B cell (primary cell): Measurements from ENCODE around the gene CCL22. TPM values are rescaled to one million over a fixed set of nuclear protein-coding genes. Genes with fewer than 3 reads are reported as not detected.

Source experiments
- ATAC-seq: fragments of 200-7000 bp; cut with Tn5 transposase; one replicate; pipeline ENCODE4 v1.10.0; 2021; ENCODE audit warnings: low read depth, mild to moderate bottlenecking, moderate number of reproducible peaks, moderate library complexity
- CTCF ChIA-PET: fragments of 350-600 bp; sonication (Branson Sonifier 250); formaldehyde crosslinking; loops from one replicate; lab custom pipeline; 2021; ENCODE audit warnings: antibody characterized with exemption, inconsistent platforms; lab: Charles Lee
- POLR2A ChIA-PET: fragments of 350-600 bp; sonication (Branson Sonifier 250); formaldehyde crosslinking; loops from one replicate; lab custom pipeline; 2021; ENCODE audit warnings: antibody characterized with exemption; lab: Charles Lee
- DNase-seq: peaks from one replicate; pipeline ENCODE4 v3.0.0; 2013
- H2AFZ ChIP-seq: 2 replicates; pipeline ENCODE4 v1.6.1; 2012; ENCODE audit warnings: mild to moderate bottlenecking, low read depth, low read length; ENCODE audit not compliant: insufficient read depth, poor library complexity, severe bottlenecking
- H3K27ac ChIP-seq, 2 donors: 1 replicate in 1 of 2; 2 replicates in 1 of 2; pipeline ENCODE4 v1.5.1; 2012 to 2013; ENCODE audit warnings: low read length in 2 of 2, mild to moderate bottlenecking in 2 of 2, moderate library complexity in 1 of 2
- H3K27me3 ChIP-seq, 4 experiments: fragments of 200-600 bp in 1 of 4; sonication (generic) in 1 of 4; replicated peaks in 1 of 4; 1 replicate in 2 of 4; 2 replicates in 2 of 4; pipeline versions ENCODE4 v1.6.1 to v1.7.0; 2013 to 2016; ENCODE audit warnings: low read length in 3 of 4, mild to moderate bottlenecking in 2 of 4, mixed read lengths in 1 of 4, moderate library complexity in 1 of 4; ENCODE audit not compliant: insufficient read depth in 4 of 4, control insufficient read depth in 3 of 4; ENCODE audit errors: control extremely low read depth in 1 of 4
- H3K36me3 ChIP-seq, 2 experiments: replicated peaks in 1 of 2; 1 replicate in 1 of 2; 2 replicates in 1 of 2; pipeline versions ENCODE4 v1.6.1 to v1.7.1; 2013; ENCODE audit warnings: low read length in 1 of 2; ENCODE audit not compliant: insufficient read depth in 2 of 2, control insufficient read depth in 1 of 2; ENCODE audit errors: control extremely low read depth in 1 of 2, extremely low read depth in 1 of 2
- H3K4me1 ChIP-seq, 2 donors: fragments of 200-600 bp in 1 of 2; sonication (generic) in 1 of 2; 1 replicate in 1 of 2; 2 replicates in 1 of 2; pipeline versions ENCODE4 v1.5.1 to v1.6.1; 2013 to 2017; ENCODE audit warnings: low read length in 2 of 2; ENCODE audit not compliant: control insufficient read depth in 2 of 2, insufficient read depth in 2 of 2
- H3K4me2 ChIP-seq: replicated peaks from 2 replicates; pipeline ENCODE3; 2012; ENCODE audit warnings: mild to moderate bottlenecking, low read depth, low read length; ENCODE audit not compliant: poor library complexity, severe bottlenecking
- H3K4me3 ChIP-seq, 5 experiments: fragments of 200-600 bp in 1 of 5; sonication (generic) in 1 of 5; 1 replicate in 3 of 5; 2 replicates in 2 of 5; pipeline versions ENCODE4 v1.5.1 to v1.7.0; 2011 to 2016; ENCODE audit warnings: low read length in 4 of 5, mild to moderate bottlenecking in 4 of 5, low read depth in 2 of 5, control low read depth in 1 of 5, moderate library complexity in 1 of 5; ENCODE audit not compliant: insufficient read depth in 1 of 5; ENCODE audit errors: control extremely low read depth in 1 of 5, extremely low read depth in 1 of 5
- H3K79me2 ChIP-seq: fragments of 200-600 bp; sonication (generic); one replicate; pipeline ENCODE4 v1.6.0; 2016; ENCODE audit warnings: low read length; ENCODE audit not compliant: control insufficient read depth, insufficient read depth
- H3K9ac ChIP-seq: fragments of 200-600 bp; sonication (generic); 2 replicates; pipeline ENCODE4 v1.6.1; 2017; ENCODE audit warnings: mild to moderate bottlenecking, low read length, moderate library complexity
- H3K9me3 ChIP-seq, 3 donors: one replicate each; pipeline versions ENCODE4 v1.6.1 to v1.7.1; 2013; ENCODE audit warnings: low read length in 2 of 3; ENCODE audit not compliant: control insufficient read depth in 2 of 3, insufficient read depth in 1 of 3; ENCODE audit errors: control extremely low read depth in 1 of 3
- H4K20me1 ChIP-seq: 2 replicates; pipeline ENCODE4 v1.6.0; 2012; ENCODE audit warnings: mild to moderate bottlenecking, low read length; ENCODE audit not compliant: insufficient read depth, control insufficient read depth, poor library complexity, severe bottlenecking
- H3K27ac Mint-ChIP-seq: one replicate; pipeline ENCODE4 v1.8.0; 2021; ENCODE audit warnings: mixed read lengths
- H3K27me3 Mint-ChIP-seq: one replicate; pipeline ENCODE4 v1.8.0; 2021; ENCODE audit warnings: mixed read lengths
- H3K4me1 Mint-ChIP-seq: one replicate; pipeline ENCODE4 v1.8.0; 2021; ENCODE audit warnings: mixed read lengths
- H3K4me3 Mint-ChIP-seq: one replicate; pipeline ENCODE4 v1.8.0; 2021; ENCODE audit warnings: mixed read lengths
- H3K9me3 Mint-ChIP-seq: one replicate; pipeline ENCODE4 v1.8.0; 2022; ENCODE audit warnings: mixed read lengths; ENCODE audit not compliant: insufficient read depth
- CTCF ChIP-seq: fragments of 200-600 bp; IDR thresholded peaks from one replicate; pipeline ENCODE4 v1.8.0; 2022; ENCODE audit warnings: antibody characterized with exemption, mild to moderate bottlenecking
- EZH2 ChIP-seq: IDR thresholded peaks from 2 replicates; pipeline ENCODE4 v1.6.1; 2012; ENCODE audit warnings: borderline replicate concordance, low read depth, mild to moderate bottlenecking, moderate library complexity, low read length; ENCODE audit not compliant: insufficient read depth, poor library complexity, severe bottlenecking
- WGBS: methylation state at CpG from one replicate; pipeline ENCODE4 v1.1.5; 2013; ENCODE audit warnings: missing lambda C conversion rate; ENCODE audit not compliant: insufficient coverage; 5-methylcytosine and 5-hydroxymethylcytosine counted together
- intact Hi-C: fragments of 100-400 bp; cut with micrococcal nuclease; formaldehyde crosslinking; loops from one replicate; pipeline ENCODE4 v1.10.0; 2022
- polyA plus RNA-seq: library from polyadenylated mRNA; depleted of rRNA; stranded (reverse); fragments of >200 nt; gene quantifications from 2 replicates; pipeline ENCODE4 v1.2.3, GENCODE V29; 2012
- total RNA-seq, 2 donors: library from RNA; stranded (reverse); fragments of 120-200 nt in 1 of 2; gene quantifications; 1 replicate in 1 of 2; 2 replicates in 1 of 2; pipeline versions ENCODE4 v1.2.3 to v1.2.4, GENCODE V29; 2013 to 2022

Gene CCL22
- total and polyA plus RNA-seq, 2 donors (not counting 1 experiment from before 2014, with no cell fraction given) = 0.04 to 91.5 TPM

- DNase-seq (no peak), ATAC-seq (no peak)
- H3K4me3 ChIP-seq = no peak overlapping the region
- no peaks in the 10 kb centered on the region for H4K20me1 ChIP-seq
- Mint-ChIP-seq H3K27ac (no peak overlapping the region), H3K4me3 (no peak overlapping the region), H3K27me3 (no peaks in the 10 kb centered on the region), H3K4me1 (peaks cover 7% of the 10 kb centered on the region), H3K9me3 (no peaks in the 10 kb centered on the region)
- WGBS = no CpG with 5 or more reads among the region's 2 CpGs
- POLR2A ChIA-PET = no interaction called here
- H2AFZ ChIP-seq = no peak overlapping the region
- TF ChIP-seq CTCF (no peak), EZH2 (no peak)
- H3K4me1 ChIP-seq = peaks cover 1 to 2% of the 10 kb centered on the region in 2 donors
- H3K27ac ChIP-seq = no peak overlapping the region
- CTCF ChIA-PET = interaction anchor here (1.0 to 1.4 kb wide), 3 partner anchors 97 to 100 kb away, joined by 3 read pairs; no protein-coding TSS in a partner anchor
- no peak overlapping the region for H3K9ac ChIP-seq
- no peaks in the 10 kb centered on the region for H3K79me2 ChIP-seq
- no peaks in the 10 kb centered on the region for H3K36me3 ChIP-seq
- intact Hi-C loops = no loop called here
- no peaks in the 10 kb centered on the region for H3K9me3 ChIP-seq
- H3K4me2 ChIP-seq = no peak overlapping the region
- no peaks in the 10 kb centered on the region for H3K27me3 ChIP-seq
Observed at GRCh38 chr16:57319646-57320045, 38.9 kb upstream of the CCL22 start.

DNA sequence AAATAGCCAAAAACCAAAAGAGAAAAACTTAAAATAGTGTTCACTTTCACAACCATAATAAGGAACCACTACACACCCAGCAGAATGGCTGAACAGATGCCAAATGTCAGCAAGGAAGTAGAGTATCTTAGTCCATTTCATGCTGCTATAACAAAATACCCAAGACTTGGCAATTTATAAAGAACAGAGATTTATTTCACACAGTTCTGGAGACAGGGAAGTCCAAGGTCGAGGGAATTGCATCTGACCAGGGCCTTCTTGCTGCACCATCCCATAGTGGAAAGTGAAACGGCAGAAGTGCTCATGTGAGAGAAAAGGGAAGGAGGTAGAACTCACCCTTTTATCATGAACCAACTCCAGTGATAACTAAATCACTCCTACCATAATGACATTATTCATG, 33.8 kb upstream of the CCL22 start:
- Mint-ChIP-seq H3K27me3 (no peaks in the 10 kb centered on the region), H3K9me3 (no peaks in the 10 kb centered on the region), H3K4me1 (peaks cover 11% of the 10 kb centered on the region), H3K4me3 (no peak overlapping the region), H3K27ac (peak overlapping the region; percentile 79)
- POLR2A ChIA-PET = no interaction called here
- no peak overlapping the region for H3K4me3 ChIP-seq
- no peaks in the 10 kb centered on the region for H4K20me1 ChIP-seq
- H3K79me2 ChIP-seq = no peaks in the 10 kb centered on the region
- H3K36me3 ChIP-seq = no peaks in the 10 kb centered on the region
- peaks cover 7 to 8% of the 10 kb centered on the region in 2 donors for H3K4me1 ChIP-seq
- no peaks in the 10 kb centered on the region for H3K27me3 ChIP-seq
- ATAC-seq = peak; percentile 24
- peak; percentile 37 for DNase-seq
- H3K9me3 ChIP-seq = peaks cover 0 to 4% (median 3%) of the 10 kb centered on the region in 3 donors
- peak overlapping the region; percentile 11 to 59 for H3K27ac ChIP-seq
- CTCF ChIA-PET = no interaction called here
- peak overlapping the region; percentile 35 for H2AFZ ChIP-seq
- intact Hi-C loops = no loop called here
- TF ChIP-seq CTCF (no peak), EZH2 (no peak)
- H3K4me2 ChIP-seq = no peak overlapping the region
- H3K9ac ChIP-seq = no peak overlapping the region
- WGBS = no CpG with 5 or more reads among the region's 2 CpGs
